MCF 10A (cell line): Measurements from ENCODE around the gene SELP. TPM values are rescaled to one million over a fixed set of nuclear protein-coding genes. Genes with fewer than 3 reads are reported as not detected.

Experiments used
- BruUV-seq: library from RNA; stranded (reverse); fragments of 400-500 nt; replicated peaks from 2 replicates; lab custom pipeline; 2021; lab: Mats Ljungman, UMichigan
- CTCF ChIA-PET: fragments of 300-600 bp; sonication (Branson Sonifier 250); formaldehyde crosslinking; extraction: SDS; loops from one replicate; lab custom pipeline; 2021; ENCODE audit warnings: antibody characterized with exemption, inconsistent platforms; lab: Yijun Ruan, JAX
- POLR2A ChIA-PET: fragments of 300-600, 350-650 bp; sonication (Branson Sonifier 250); formaldehyde crosslinking; extraction: SDS; loops from one replicate; lab custom pipeline; 2020; ENCODE audit warnings: antibody characterized with exemption, inconsistent platforms; lab: Yijun Ruan, JAX
- DNase-seq: peaks from one replicate; pipeline ENCODE4 v3.0.0-alpha.2; 2018; ENCODE audit not compliant: unreplicated experiment
- H3K27ac Mint-ChIP-seq: one replicate; pipeline ENCODE4 v1.8.0; 2022; ENCODE audit warnings: mild to moderate bottlenecking, low read depth, mixed read lengths; ENCODE audit not compliant: unreplicated experiment
- H3K27me3 Mint-ChIP-seq: one replicate; pipeline ENCODE4 v1.8.0; 2022; ENCODE audit warnings: mixed read lengths; ENCODE audit not compliant: insufficient read depth, unreplicated experiment
- H3K36me3 Mint-ChIP-seq: one replicate; pipeline ENCODE4 v1.8.0; 2022; ENCODE audit warnings: mild to moderate bottlenecking, moderate library complexity, mixed read lengths; ENCODE audit not compliant: insufficient read depth, unreplicated experiment
- H3K4me1 Mint-ChIP-seq: one replicate; pipeline ENCODE4 v1.8.0; 2022; ENCODE audit warnings: mixed read lengths; ENCODE audit not compliant: insufficient read depth, unreplicated experiment
- H3K4me3 Mint-ChIP-seq: one replicate; pipeline ENCODE4 v1.8.0; 2022; ENCODE audit warnings: mild to moderate bottlenecking, moderate library complexity, mixed read lengths; ENCODE audit not compliant: unreplicated experiment
- H3K9me3 Mint-ChIP-seq: one replicate; pipeline ENCODE4 v1.8.0; 2022; ENCODE audit warnings: mixed read lengths; ENCODE audit not compliant: unreplicated experiment
- intact Hi-C: fragments of 100-400 bp; cut with micrococcal nuclease; formaldehyde crosslinking; loops from 2 replicates; pipeline ENCODE4 v1.14.1; 2022
- total RNA-seq: library from RNA; stranded (reverse); gene quantifications from 2 replicates; pipeline ENCODE4 v1.2.3, GENCODE V29; 2022
- TF ChIP-seq, protein P1 (sequence below): fragments of 200-600 bp; IDR thresholded peaks from one replicate; pipeline ENCODE4 v1.8.0; 2022; ENCODE audit warnings: antibody characterized with exemption, mild to moderate bottlenecking; ENCODE audit not compliant: unreplicated experiment

Gene SELP
- total RNA-seq, 1 experiment from 2014 or later, result not detected

DNA sequence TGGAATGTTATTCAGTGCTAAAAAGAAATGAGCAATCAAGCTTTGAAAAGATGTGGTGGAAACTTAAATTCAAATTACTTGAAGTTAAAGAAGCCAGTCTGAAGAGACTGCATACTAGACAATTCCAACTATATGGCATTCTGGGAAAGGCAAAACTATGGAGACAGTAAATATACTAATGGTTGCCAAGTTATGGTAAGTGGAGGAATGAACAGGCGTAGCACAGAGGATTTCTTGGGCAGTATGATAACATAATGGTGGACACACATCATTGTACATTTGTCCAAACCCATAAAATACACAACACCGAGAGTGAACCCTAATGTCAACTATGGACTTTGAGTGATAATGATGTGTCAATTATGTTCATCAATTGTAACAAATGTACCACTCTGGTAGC is 21.1 kb upstream of the SELP start:
- intact Hi-C loops, result no loop called here
- Mint-ChIP-seq H3K36me3 (no peaks in the 10 kb centered on the region), H3K27ac (no peak overlapping the region), H3K4me3 (no peak overlapping the region), H3K27me3 (peaks cover 38% of the 10 kb centered on the region), H3K9me3 (no peaks in the 10 kb centered on the region), H3K4me1 (no peaks in the 10 kb centered on the region)
- ChIA-PET CTCF (interaction anchor here (1.1 kb wide), 1 partner anchor 49 kb away, joined by 5 read pairs; no protein-coding TSS in a partner anchor), POLR2A (interaction anchor here (1.0 kb wide), 1 partner anchor 28 kb away, joined by 3 read pairs; no protein-coding TSS in a partner anchor)
- TF ChIP-seq, protein P1, sequence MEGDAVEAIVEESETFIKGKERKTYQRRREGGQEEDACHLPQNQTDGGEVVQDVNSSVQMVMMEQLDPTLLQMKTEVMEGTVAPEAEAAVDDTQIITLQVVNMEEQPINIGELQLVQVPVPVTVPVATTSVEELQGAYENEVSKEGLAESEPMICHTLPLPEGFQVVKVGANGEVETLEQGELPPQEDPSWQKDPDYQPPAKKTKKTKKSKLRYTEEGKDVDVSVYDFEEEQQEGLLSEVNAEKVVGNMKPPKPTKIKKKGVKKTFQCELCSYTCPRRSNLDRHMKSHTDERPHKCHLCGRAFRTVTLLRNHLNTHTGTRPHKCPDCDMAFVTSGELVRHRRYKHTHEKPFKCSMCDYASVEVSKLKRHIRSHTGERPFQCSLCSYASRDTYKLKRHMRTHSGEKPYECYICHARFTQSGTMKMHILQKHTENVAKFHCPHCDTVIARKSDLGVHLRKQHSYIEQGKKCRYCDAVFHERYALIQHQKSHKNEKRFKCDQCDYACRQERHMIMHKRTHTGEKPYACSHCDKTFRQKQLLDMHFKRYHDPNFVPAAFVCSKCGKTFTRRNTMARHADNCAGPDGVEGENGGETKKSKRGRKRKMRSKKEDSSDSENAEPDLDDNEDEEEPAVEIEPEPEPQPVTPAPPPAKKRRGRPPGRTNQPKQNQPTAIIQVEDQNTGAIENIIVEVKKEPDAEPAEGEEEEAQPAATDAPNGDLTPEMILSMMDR, result no peak
- no TSS peak for BruUV-seq
- DNase-seq, result no peak

DNA sequence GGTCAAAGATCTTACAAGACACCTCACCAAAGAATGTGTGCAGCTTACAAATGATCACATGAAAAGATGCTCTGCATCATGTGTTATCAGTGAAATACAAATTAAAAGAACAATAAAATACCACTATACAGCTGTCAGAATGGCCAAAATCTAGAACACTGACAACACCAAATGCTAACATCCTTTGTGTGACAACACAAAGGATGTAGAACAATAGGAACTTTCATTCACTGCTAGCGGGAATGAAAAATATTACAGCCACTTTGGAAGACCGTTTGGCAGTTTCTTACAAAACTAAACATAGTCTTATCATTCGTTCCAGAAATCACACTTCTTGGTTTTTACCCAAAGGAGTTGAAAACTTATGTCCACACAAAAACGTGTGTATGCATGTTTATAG is 20.6 kb upstream of the SELP start:
- H3K27ac Mint-ChIP-seq, result no peak overlapping the region
- no peaks in the 10 kb centered on the region for H3K36me3 Mint-ChIP-seq
- no TSS peak for BruUV-seq
- POLR2A ChIA-PET, result interaction anchor here (1.0 kb wide), 1 partner anchor 28 kb away, joined by 3 read pairs; no protein-coding TSS in a partner anchor
- intact Hi-C loops, result no loop called here
- H3K27me3 Mint-ChIP-seq, result peaks cover 38% of the 10 kb centered on the region
- DNase-seq, result no peak
- no peaks in the 10 kb centered on the region for H3K4me1 Mint-ChIP-seq
- no peaks in the 10 kb centered on the region for H3K9me3 Mint-ChIP-seq
- TF ChIP-seq, protein P1, result no peak
- CTCF ChIA-PET, result interaction anchor here (1.1 kb wide), 1 partner anchor 48 kb away, joined by 5 read pairs; no protein-coding TSS in a partner anchor
- H3K4me3 Mint-ChIP-seq, result no peak overlapping the region

DNA sequence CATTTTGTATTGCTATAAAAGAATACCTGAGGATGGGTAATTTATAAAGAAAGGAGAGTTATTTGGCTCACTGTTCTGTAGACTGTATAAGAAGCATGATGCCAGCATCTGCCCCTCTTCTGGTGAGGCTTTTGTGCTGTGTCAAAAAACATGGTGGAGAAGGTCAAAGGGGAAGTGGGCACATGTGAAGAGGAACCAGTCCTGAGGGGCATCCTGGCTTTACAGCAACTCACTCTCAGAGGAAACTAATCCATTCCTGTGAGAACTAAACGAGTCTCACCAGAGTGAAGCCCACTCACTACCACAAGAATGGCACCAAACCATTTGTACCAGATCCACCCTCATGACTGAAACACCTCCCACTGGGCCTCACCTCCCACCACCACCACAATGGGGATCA is 18.8 kb upstream of the SELP start:
- intact Hi-C loops, result no loop called here
- DNase-seq, result no peak
- no peak overlapping the region for H3K4me3 Mint-ChIP-seq
- no peaks in the 10 kb centered on the region for H3K9me3 Mint-ChIP-seq
- BruUV-seq, result no TSS peak
- CTCF ChIA-PET, result no interaction called here
- H3K36me3 Mint-ChIP-seq, result no peaks in the 10 kb centered on the region
- H3K27me3 Mint-ChIP-seq, result peaks cover 46% of the 10 kb centered on the region
- no peak overlapping the region for H3K27ac Mint-ChIP-seq
- POLR2A ChIA-PET, result no interaction called here
- TF ChIP-seq, protein P1, result no peak
- no peaks in the 10 kb centered on the region for H3K4me1 Mint-ChIP-seq

DNA sequence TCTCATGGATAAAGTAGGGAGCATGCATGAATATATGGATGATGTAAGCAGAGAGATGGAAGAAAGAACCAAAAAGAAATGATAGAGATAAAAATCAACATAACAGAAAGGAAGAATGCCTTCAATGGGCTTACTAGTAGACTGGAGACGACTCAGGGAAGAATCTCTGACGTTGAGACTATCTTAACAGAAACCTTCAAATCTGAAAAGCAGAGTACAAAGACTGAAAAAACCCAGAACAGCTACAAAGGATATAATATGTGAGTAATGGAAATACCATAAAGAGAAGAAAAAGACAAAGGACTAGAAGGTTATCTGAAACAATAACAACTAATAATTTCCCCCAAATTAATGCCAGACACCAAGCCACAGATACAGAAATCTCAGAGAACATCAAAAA is 18.3 kb upstream of the SELP start:
- CTCF ChIA-PET, result interaction anchor here (0.6 kb wide), 1 partner anchor 1228 kb away, joined by 3 read pairs; no protein-coding TSS in a partner anchor
- no TSS peak for BruUV-seq
- Mint-ChIP-seq H3K9me3 (no peaks in the 10 kb centered on the region), H3K4me1 (no peaks in the 10 kb centered on the region), H3K27ac (no peak overlapping the region), H3K36me3 (no peaks in the 10 kb centered on the region), H3K4me3 (no peak overlapping the region), H3K27me3 (peaks cover 48% of the 10 kb centered on the region)
- intact Hi-C loops, result no loop called here
- POLR2A ChIA-PET, result no interaction called here
- no peak for DNase-seq
- TF ChIP-seq, protein P1, result no peak
